Brain microvascular endothelial cell (primary cell): ENCODE measurements around the gene KANK4.
A peak's percentile ranks its signal among the peaks of the same experiment; 100 is the strongest.

Source experiments
- DNase-seq: peaks from one replicate; pipeline ENCODE4 v3.0.0-alpha.2; 2020
- H3K27ac ChIP-seq: fragments of 250-450 bp; sonication (Bioruptor Pico); 2 replicates; pipeline ENCODE4 v1.5.1; 2020; ENCODE audit warnings: mild to moderate bottlenecking, moderate library complexity
- H3K27me3 ChIP-seq: fragments of 250-450 bp; sonication (Bioruptor Pico); replicated peaks from 2 replicates; pipeline ENCODE4 v1.5.1; 2020; ENCODE audit warnings: mild to moderate bottlenecking
- H3K36me3 ChIP-seq: fragments of 250-450 bp; sonication (Bioruptor Pico); replicated peaks from 2 replicates; pipeline ENCODE4 v1.5.1; 2020; ENCODE audit warnings: mild to moderate bottlenecking
- H3K4me3 ChIP-seq: 2 replicates; pipeline ENCODE4 v1.5.1; 2011; ENCODE audit warnings: low read depth, mild to moderate bottlenecking, control low read depth, low read length, moderate library complexity
- in situ Hi-C: cut with HindIII; loops from 2 replicates; pipeline ENCODE4 v1.10.0; 2017; ENCODE audit warnings: low sequenced_read_pairs, low pct_ligation_motif_present
- TF ChIP-seq, protein P1 (sequence below): IDR thresholded peaks from 2 replicates; pipeline ENCODE4 v1.5.1; 2011; ENCODE audit warnings: low read depth, mild to moderate bottlenecking, moderate library complexity, low read length, control low read depth, inconsistent platforms; ENCODE audit errors: missing control alignments

KANK4 gene

DNA sequence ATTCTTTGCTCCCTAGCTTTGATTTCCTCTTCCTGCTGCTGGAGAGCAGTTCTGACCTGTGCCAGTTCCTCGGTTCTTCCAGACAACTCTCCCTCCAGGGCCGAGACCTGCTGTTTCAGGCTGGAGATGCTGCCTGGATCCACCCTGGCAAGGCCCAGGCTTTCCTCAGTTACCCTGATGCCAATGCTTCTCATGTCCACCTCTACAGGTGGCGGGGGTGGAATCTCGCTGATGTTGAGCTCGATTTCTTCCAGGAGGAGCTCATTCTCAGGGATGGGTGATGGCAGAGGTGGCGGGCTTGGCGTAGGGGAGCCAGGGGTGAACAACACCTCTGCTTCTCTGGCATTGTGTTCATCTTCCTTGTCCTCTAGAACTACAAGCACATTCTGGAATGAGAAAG lies 45.3 kb downstream of the KANK4 start:
- TF ChIP-seq, protein P1, sequence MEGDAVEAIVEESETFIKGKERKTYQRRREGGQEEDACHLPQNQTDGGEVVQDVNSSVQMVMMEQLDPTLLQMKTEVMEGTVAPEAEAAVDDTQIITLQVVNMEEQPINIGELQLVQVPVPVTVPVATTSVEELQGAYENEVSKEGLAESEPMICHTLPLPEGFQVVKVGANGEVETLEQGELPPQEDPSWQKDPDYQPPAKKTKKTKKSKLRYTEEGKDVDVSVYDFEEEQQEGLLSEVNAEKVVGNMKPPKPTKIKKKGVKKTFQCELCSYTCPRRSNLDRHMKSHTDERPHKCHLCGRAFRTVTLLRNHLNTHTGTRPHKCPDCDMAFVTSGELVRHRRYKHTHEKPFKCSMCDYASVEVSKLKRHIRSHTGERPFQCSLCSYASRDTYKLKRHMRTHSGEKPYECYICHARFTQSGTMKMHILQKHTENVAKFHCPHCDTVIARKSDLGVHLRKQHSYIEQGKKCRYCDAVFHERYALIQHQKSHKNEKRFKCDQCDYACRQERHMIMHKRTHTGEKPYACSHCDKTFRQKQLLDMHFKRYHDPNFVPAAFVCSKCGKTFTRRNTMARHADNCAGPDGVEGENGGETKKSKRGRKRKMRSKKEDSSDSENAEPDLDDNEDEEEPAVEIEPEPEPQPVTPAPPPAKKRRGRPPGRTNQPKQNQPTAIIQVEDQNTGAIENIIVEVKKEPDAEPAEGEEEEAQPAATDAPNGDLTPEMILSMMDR = no peak
- H3K27ac ChIP-seq = no peak overlapping the region
- no peaks in the 10 kb centered on the region for H3K27me3 ChIP-seq
- in situ Hi-C loops = no loop called here
- no peak overlapping the region for H3K4me3 ChIP-seq
- no peak for DNase-seq
- no peaks in the 10 kb centered on the region for H3K36me3 ChIP-seq

DNA sequence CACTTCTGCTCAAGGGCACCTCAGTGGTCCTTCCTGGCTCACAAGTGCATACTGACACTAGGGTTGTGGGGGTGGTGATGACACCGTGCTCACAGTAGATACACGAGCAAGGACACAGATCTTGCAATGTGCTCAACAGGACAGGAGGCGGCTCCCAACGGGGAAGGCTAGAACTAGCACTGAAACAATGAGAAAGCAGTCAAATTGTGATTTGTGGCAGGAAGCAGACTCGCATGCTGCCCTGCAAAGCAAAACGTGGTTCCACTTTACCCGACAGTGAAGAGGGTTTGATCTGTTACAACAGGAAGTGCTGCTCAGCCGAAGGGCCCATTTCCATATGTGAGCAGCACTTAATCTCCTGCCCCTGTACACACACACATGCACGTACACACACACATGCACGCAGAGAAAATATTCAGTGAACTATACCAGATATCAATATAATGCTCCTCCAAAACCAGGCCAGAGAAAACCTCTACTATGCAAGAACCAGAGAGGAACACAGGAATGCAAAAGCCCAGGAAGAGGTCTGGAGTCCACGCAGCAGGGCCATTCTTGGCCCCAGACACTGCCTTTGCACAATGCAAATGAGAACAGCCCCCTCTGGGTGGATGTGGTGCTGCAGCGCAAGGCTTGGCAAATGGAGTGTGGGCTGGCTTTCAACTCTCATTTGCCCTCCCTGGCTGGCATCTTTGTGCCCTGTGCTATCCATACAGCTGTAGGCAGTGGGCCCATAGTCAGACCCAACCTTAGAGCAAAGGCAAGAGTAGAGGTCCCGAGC lies 47.1 kb downstream of the KANK4 start:
- Histone ChIP-seq H3K4me3 (no peak overlapping the region), H3K36me3 (no peaks in the 10 kb centered on the region), H3K27ac (no peak overlapping the region), H3K27me3 (no peaks in the 10 kb centered on the region)
- no peak for DNase-seq
- in situ Hi-C loops = no loop called here
- TF ChIP-seq, protein P1 = peak; percentile 26

DNA sequence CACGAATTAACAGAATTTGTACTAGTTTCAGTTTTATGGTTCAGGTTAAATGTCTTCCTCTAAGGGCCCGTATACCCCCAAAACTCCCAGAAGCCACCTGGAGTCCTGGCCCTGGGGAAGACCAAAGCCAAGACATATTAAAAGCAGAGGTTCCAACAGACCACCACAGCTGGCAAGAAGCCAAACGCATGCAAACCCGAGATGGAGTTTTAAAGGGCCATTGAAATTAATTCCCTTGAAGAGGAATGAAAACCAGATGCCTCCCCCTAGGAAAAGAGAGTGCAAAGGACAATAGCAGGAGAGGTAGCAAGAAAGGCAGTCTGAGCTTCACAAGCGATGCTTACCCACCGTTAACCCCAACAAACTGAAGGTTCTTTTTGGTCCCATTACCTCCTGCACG lies 48.1 kb downstream of the KANK4 start:
- Histone ChIP-seq H3K27ac (no peak overlapping the region), H3K27me3 (no peaks in the 10 kb centered on the region), H3K36me3 (no peaks in the 10 kb centered on the region), H3K4me3 (no peak overlapping the region)
- TF ChIP-seq, protein P1 = no peak
- in situ Hi-C loops = no loop called here
- no peak for DNase-seq

DNA sequence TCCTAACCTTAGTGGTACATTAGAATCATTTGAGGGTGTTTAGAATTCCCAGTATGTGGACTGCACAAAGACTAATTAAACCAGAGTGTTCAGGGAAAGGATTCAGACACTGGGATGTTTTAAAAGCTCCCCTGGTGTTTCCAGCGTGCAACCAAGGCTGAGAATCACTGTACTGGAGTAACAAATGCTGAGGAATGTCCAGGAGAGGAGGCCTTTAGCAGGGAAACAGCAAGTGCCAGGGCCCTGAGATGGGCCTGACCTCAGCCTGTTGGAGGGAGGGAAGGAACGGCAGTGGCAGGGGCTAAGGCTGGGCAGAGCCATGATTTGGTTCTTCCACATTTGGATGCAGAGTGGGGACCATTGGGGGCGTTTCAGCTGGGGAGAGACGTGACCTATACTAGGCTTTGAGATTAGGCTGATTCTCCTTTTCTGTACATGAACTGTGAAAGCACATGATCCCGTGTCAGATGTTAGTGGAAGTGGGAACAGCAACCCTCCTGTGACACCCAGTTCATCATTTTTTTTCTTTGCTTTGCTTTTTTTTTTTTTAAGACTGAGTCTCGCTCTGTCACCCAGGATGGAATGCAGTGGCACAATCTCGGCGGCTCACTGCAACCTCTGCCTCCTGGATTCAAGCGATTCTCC lies 49.3 kb downstream of the KANK4 start:
- TF ChIP-seq, protein P1 = no peak
- in situ Hi-C loops = no loop called here
- Histone ChIP-seq H3K36me3 (no peaks in the 10 kb centered on the region), H3K27me3 (no peaks in the 10 kb centered on the region), H3K27ac (no peak overlapping the region), H3K4me3 (no peak overlapping the region)
- no peak for DNase-seq

DNA sequence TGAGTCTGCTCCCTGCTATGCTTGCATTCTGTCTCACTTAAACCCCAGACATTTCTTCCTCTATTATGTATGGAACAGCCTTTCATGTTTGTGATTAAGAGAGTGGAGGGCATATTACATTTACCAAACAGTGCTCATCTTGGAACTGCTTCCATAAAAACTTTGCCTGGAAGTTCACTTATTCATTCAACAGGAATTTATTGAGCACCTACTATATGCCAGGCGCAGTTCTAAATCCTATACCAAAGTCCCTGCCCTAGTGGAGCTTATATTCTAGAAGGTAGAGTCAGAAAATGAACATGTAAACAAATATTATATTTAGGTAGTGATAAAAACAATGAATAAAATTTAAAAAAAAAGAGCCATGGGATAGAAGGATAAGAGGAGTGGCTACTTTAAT lies 49.8 kb downstream of the KANK4 start:
- Histone ChIP-seq H3K4me3 (no peak overlapping the region), H3K27ac (no peak overlapping the region), H3K27me3 (no peaks in the 10 kb centered on the region), H3K36me3 (no peaks in the 10 kb centered on the region)
- in situ Hi-C loops = no loop called here
- TF ChIP-seq, protein P1 = no peak
- DNase-seq = no peak
